SKM-1 (cell line): ENCODE measurements around the gene ATP8B1.
A peak's percentile ranks its signal among the peaks of the same experiment; 100 is the strongest.

Experiments used
- DNase-seq: peaks from one replicate; lab custom pipeline; 2025; ENCODE audit not compliant: unreplicated experiment; lab: John Stamatoyannopoulos, UW

Gene ATP8B1

DNA sequence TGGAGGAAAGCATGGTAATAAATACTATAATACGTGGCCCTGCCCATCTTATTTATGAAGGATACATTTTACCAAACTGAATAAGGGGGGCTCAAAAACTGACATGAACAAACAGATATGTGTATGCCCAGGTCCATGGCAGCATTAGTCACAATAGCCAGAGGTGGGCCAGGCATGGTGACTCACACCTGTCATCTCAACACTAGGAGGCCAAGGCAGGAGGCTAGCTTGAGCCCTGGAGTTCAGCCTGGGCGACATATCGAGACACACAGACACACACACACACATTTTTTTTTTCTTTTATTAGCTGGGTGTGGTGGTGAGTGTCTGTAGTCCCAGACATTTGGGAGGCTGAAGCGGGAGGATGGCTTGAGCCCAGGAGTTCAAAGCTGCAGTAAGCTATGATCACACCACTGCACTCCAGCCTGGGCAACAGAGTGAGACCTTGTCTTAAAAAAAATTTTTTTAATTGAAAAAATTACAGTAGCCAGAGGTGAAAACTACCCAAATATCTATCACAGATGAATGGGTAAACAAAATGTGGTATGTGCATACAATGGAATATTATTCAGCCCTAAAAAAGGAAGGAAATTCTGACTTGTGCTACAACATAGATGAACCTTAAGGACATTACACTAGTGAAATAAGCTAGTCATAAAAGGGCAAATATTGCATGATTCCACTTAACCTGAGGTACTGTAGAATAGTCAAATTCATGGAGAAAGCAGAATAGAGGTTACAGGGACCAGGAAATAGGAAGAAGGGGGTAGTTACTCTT lies 8.0 kb downstream of the ATP8B1 start:
- DNase-seq, result no peak

DNA sequence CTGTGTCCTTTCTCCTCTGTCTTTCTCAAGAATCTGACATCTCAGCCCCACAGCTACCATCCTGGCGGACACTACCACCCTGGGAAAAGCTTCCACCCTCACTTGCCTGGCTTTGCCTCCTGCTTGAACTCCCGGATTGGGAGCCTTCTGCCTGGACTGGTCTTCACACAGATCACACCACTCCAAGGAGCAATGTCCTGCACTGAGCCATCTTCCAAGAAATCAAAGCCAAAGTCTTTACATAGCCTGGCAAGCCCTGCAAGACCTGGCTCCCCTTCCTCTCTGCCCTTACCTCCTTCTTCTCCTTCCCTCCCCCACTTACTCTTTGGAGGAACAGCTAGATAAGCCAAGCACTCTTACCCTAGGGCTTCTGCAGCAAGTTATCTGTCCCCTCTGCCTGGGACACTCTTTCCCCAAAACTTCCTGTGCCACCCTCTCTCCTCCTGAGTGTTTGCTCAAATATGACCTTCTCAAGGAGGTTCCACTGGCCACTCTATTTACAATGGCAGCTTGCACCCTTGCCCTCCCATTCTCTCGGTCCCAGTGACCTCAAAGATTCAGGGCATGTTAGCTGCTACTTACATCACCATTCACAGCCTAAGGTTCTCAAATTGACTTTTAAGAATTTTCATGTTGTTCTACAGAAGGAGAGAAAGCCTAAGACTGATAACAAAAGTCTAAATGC lies 9.7 kb downstream of the ATP8B1 start:
- no peak for DNase-seq

GRCh38 chr18:57792631-57793301 lies 10.3 kb downstream of the ATP8B1 start:
- no peak for DNase-seq

GRCh38 chr18:57791911-57792310 lies 11.2 kb downstream of the ATP8B1 start:
- DNase-seq, result no peak

GRCh38 chr18:57791192-57791591 lies 11.9 kb downstream of the ATP8B1 start:
- DNase-seq, result no peak

DNA sequence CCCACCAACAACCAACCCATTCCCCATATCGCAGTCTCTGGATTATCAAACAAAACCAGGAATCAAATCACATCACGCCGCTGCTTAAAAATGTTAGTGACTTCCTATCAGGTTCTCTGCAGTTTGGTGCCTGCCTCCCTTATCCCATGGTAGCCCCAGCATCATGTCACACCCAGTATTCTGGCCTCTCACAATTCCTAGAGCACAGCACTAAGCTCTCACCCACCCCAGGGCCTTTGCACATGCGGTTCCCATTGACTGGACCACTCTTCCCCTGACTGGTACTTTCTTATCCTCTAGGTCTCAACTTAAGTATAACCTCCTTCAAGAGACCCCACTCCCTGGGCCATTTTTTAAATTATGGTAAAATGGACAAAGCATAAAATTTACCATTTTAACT lies 12.8 kb downstream of the ATP8B1 start:
- no peak for DNase-seq

DNA sequence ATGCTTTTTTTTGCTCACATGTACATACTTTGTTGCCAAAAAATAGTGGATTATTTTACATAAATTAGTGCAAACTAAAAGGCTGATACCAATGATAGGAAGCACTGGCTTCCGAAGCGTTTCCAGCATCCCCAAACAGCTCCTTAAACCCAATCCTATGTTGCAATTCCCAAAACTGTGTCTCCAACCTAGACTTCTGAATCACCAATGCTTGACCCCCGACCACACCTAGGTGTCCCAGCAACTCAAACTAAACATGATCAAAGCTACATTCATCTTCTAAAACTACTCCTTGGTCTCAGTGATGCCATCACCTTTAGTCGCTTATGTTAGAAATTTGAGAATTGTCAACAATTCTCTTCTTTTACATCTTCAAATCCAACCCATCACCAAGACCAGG lies 13.4 kb downstream of the ATP8B1 start:
- no peak for DNase-seq

GRCh38 chr18:57789090-57789489 lies 14.0 kb downstream of the ATP8B1 start:
- DNase-seq, result no peak

GRCh38 chr18:57787068-57787685 lies 15.9 kb downstream of the ATP8B1 start:
- DNase-seq, result no peak

DNA sequence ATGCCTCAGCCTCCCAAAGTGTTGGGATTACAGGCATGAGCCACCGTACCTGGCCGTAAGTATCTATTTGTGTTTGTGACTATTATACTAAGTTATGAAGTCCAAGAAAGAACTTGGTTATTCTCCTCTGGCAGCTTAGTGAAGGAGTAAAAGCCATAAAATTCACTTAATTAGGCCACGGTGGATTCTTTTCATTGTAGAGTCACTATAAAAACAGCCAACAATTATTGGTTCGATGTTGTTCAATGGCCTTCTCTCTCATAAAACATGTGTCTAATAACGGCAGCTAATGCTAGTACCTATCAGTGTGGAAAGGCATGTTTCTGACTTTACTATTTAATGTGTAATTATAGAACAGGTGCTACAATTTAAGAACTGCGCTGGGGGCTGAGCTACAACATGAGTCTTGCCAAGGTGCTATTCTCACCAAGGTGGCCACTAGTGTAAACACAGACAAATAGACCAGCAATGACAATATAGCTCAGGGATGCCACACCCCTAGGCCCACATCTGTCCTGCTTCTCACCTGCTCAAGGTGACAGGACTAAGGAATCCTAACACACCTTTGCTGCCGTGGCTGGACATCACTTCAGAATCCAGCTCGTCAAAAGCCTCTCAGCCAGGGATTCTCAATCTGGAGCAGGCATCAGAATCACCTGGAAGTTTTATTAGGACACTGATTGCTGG lies 17.2 kb downstream of the ATP8B1 start:
- DNase-seq, result no peak

- no peak for DNase-seq
These were observed 18.4 kb downstream of the ATP8B1 start for GRCh38 chr18:57784801-57785114.

GRCh38 chr18:57784034-57784800 lies 18.9 kb downstream of the ATP8B1 start:
- peak; percentile 48 for DNase-seq

DNA sequence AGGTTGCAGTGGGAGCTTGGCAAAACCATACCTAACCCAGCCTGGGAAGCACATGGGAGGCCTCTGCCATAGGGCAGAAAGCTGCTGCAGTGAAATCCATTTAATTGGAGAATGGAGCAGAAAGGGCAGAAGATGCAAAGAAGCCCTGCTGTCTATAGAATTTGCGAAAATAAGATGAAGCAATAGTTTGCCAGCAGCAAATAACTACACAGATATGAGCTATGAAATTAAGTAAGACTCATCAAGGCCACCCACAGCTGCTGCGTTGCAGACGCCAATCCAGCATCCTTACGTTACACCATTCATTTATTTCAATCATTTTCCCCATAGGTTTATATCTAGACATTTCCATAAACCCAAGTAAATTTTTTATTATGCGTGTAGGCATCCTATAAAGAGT lies 21.1 kb downstream of the ATP8B1 start:
- DNase-seq, result no peak

GRCh38 chr18:57780706-57781347 lies 22.3 kb downstream of the ATP8B1 start:
- DNase-seq, result peak; percentile 37

- no peak for DNase-seq
These were observed 22.8 kb downstream of the ATP8B1 start for GRCh38 chr18:57780318-57780705.

- DNase-seq, result no peak
These were observed 26.3 kb downstream of the ATP8B1 start for GRCh38 chr18:57776767-57777166.

DNA sequence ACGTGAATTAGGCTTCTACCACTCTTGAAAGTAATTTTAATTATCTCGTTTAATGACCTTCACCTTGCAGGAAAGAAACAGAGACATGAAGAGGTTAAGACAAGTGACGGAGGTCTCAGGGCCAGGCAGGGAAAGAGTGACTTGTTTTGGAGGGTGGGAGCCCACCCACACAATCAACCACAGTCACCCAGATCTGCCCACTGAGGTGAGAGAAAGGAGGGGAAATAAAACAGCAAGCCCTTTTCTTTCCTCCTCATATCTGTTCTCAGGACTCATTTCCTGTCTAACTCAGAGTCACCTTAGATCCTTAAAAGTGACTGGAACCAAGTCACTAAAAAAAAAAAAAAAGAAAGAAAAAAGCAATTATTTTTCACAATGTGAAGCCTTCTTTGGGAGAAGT lies 26.8 kb downstream of the ATP8B1 start:
- DNase-seq, result no peak

- no peak for DNase-seq
These were observed 27.2 kb downstream of the ATP8B1 start for GRCh38 chr18:57775937-57776336.

DNA sequence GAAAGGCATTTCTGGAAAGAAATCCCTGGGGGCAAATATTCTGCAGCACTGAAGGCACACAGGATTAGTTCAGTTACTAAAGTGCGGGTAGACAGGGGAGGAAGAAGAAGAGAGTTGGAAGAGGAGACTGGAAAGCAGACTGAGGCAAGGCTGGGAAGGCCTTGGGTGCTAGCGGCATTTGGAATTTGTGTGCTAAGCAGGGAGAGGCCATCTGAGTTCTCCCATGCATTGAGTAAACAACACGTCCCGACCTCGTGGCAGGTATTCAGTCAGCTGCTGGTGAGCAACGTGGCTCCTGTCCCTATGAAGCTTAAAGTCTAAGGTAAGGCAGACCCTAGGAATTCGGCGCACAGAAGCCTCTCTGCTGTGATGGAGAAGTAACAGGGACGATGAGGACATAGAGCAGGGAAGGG lies 30.7 kb downstream of the ATP8B1 start:
- no peak for DNase-seq

GRCh38 chr18:57771626-57772025 lies 31.5 kb downstream of the ATP8B1 start:
- no peak for DNase-seq
